NB4 (cell line): ENCODE results near the gene ARMCX5.

Experiments
- DNase-seq: peaks from one replicate; pipeline ENCODE4 v3.0.0; 2010; ENCODE audit warnings: low read depth
- H3K4me3 ChIP-seq: one replicate; pipeline ENCODE4 v1.5.1; 2011; ENCODE audit warnings: mild to moderate bottlenecking, low read depth, low read length, moderate library complexity
- CTCF ChIP-seq: IDR thresholded peaks from one replicate; pipeline ENCODE4 v1.5.1; 2012; ENCODE audit warnings: low read depth, low read length
- MAX ChIP-seq: IDR thresholded peaks from 2 replicates; pipeline ENCODE4 v1.6.1; 2011; ENCODE audit warnings: low read depth, low read length
- MYC ChIP-seq: IDR thresholded peaks from 2 replicates; pipeline ENCODE4 v1.6.1; 2011; ENCODE audit warnings: low read depth, low read length
- POLR2A ChIP-seq: IDR thresholded peaks from 2 replicates; pipeline ENCODE4 v1.6.1; 2011; ENCODE audit warnings: mild to moderate bottlenecking; ENCODE audit not compliant: insufficient read length; ENCODE audit errors: extremely low read depth

Gene ARMCX5

GRCh38 chrX:102637561-102637960 lies 38.2 kb downstream of the ARMCX5 start:
- no peak for TF ChIP-seq CTCF
- no peak for TF ChIP-seq POLR2A
- no peak for TF ChIP-seq MAX
- TF ChIP-seq MYC, result no peak
- no peak overlapping the region for H3K4me3 ChIP-seq
- no peak for DNase-seq

GRCh38 chrX:102650903-102651241 lies 51.6 kb downstream of the ARMCX5 start:
- DNase-seq, result no peak
- TF ChIP-seq MAX (no peak), CTCF (no peak), MYC (no peak), POLR2A (no peak)
- H3K4me3 ChIP-seq, result no peak overlapping the region

- TF ChIP-seq CTCF, result no peak
- TF ChIP-seq MAX, result no peak
- no peak for TF ChIP-seq POLR2A
- TF ChIP-seq MYC, result no peak
- no peak for DNase-seq
- no peak within 1 kb of the TSS for H3K4me3 ChIP-seq
Measured at GRCh38 chrX:102651242-102652011, 52.1 kb downstream of the ARMCX5 start, which contains the start of gene GPRASP1. GPRASP1 (plus strand) TSS chrX:102651483; CDS start chrX:102653914, 2,431 bp downstream.

- TF ChIP-seq MYC (no peak), MAX (no peak), CTCF (no peak), POLR2A (no peak)
- DNase-seq, result no peak
- H3K4me3 ChIP-seq, result no peak overlapping the region
Measured at GRCh38 chrX:102652031-102652688, 52.8 kb downstream of the ARMCX5 start.
